Measurements from ENCODE around the gene LAPTM5. TPM values are rescaled to one million over a fixed set of nuclear protein-coding genes. Genes with fewer than 3 reads are reported as not detected.
"Not testable (repeated sequence)": the region's sequence is repeated elsewhere in the genome, so short reads cannot be mapped to it uniquely, and the experiment has no call there.

Gene LAPTM5
- polyA plus RNA-seq, 3 donors from 2014 or later, result 464 to 744 (median 541) TPM

GRCh38 chr1:30695439-30695841 is 62.1 kb downstream of the LAPTM5 start:
- Mint-ChIP-seq H3K9me3 (no peaks in the 10 kb centered on the region), H3K27ac (no peak overlapping the region), H3K27me3 (ENCODE audit: low read depth in 3 of 3) (peaks cover 4 to 6% (median 5%) of the 10 kb centered on the region in 3 donors), H3K36me3 (peaks cover 0 to 3% (median 0%) of the 10 kb centered on the region in 3 donors), H3K4me1 (no peaks in the 10 kb centered on the region), H3K4me3 (no peak overlapping the region)
- DNase-seq, result no peak

GRCh38 chr1:30694280-30695175 is 63.0 kb downstream of the LAPTM5 start:
- Mint-ChIP-seq H3K4me3 (no peak overlapping the region), H3K27ac (no peak overlapping the region), H3K4me1 (no peaks in the 10 kb centered on the region), H3K27me3 (ENCODE audit: low read depth in 3 of 3) (peaks cover 4 to 9% (median 5%) of the 10 kb centered on the region in 3 donors), H3K9me3 (no peaks in the 10 kb centered on the region), H3K36me3 (peaks cover 0 to 3% (median 0%) of the 10 kb centered on the region in 3 donors)
- no peak for DNase-seq

DNA sequence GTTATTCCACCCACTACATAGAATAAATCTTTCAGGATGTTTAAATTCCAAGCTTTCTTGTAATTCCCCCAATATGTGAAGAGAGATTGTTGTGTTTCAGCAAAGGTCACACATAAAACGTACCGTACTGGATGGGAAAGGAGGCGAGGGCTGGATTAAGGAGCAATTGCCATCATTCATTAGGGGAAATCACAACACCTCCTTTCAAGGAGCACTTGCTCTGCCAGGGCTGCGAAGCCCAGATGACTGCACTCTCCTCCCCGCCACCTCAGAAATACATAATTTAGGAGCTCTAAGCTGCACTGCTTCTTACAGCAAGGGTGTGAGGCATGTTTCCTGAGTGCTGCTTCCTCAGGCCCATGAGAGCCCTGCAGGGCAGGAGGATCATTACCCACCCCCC is 63.8 kb downstream of the LAPTM5 start:
- Mint-ChIP-seq H3K27ac (no peak overlapping the region), H3K36me3 (peaks cover 0 to 3% (median 0%) of the 10 kb centered on the region in 3 donors)

DNA sequence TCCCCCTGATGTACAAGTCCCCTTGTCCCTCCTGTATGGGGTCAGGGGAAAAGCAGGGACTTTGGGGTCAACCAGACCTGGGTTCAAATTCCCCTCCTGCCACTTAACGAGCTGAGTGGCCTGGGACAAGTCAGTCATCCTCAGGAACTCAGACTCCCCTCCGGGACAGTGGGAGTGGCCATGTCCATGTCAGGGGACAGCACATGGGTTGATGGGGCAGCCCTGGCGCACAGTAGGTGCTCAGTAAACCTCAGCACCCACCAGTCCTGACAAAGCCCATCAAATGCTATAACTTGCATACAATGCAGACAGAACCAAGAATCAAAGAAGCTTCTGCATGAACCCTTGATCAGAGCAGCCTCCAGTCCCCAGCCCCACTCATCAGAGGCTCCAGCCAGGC is 64.2 kb downstream of the LAPTM5 start:
- Mint-ChIP-seq H3K4me1 (no peaks in the 10 kb centered on the region), H3K36me3 (peaks cover 0 to 3% (median 0%) of the 10 kb centered on the region in 3 donors), H3K27me3 (ENCODE audit: low read depth in 3 of 3) (peaks cover 3 to 9% (median 7%) of the 10 kb centered on the region in 3 donors), H3K4me3 (no peak overlapping the region), H3K9me3 (no peaks in the 10 kb centered on the region), H3K27ac (no peak overlapping the region)
- no peak for DNase-seq

More for the DNA sequence above, 63.8 kb downstream of the LAPTM5 start:
- DNase-seq, result no peak
- no peak overlapping the region for H3K4me3 Mint-ChIP-seq
- no peaks in the 10 kb centered on the region for H3K4me1 Mint-ChIP-seq
- H3K27me3 Mint-ChIP-seq (ENCODE audit: low read depth in 3 of 3), result peaks cover 4 to 9% (median 7%) of the 10 kb centered on the region in 3 donors
- H3K9me3 Mint-ChIP-seq, result no peaks in the 10 kb centered on the region

GRCh38 chr1:30692948-30693301 is 64.6 kb downstream of the LAPTM5 start:
- Mint-ChIP-seq H3K27me3 (ENCODE audit: low read depth in 3 of 3) (peaks cover 0 to 9% (median 7%) of the 10 kb centered on the region in 3 donors), H3K27ac (no peak overlapping the region), H3K9me3 (no peaks in the 10 kb centered on the region), H3K4me3 (no peak overlapping the region), H3K4me1 (no peaks in the 10 kb centered on the region), H3K36me3 (peaks cover 0 to 3% (median 0%) of the 10 kb centered on the region in 3 donors)
- DNase-seq, result no peak

GRCh38 chr1:30692201-30692947 is 65.2 kb downstream of the LAPTM5 start:
- Mint-ChIP-seq H3K9me3 (no peaks in the 10 kb centered on the region), H3K27me3 (ENCODE audit: low read depth in 3 of 3) (peaks cover 0 to 12% (median 8%) of the 10 kb centered on the region in 3 donors), H3K4me1 (no peaks in the 10 kb centered on the region), H3K36me3 (peaks cover 0 to 3% (median 0%) of the 10 kb centered on the region in 3 donors), H3K27ac (no peak overlapping the region), H3K4me3 (no peak overlapping the region)
- no peak for DNase-seq

DNA sequence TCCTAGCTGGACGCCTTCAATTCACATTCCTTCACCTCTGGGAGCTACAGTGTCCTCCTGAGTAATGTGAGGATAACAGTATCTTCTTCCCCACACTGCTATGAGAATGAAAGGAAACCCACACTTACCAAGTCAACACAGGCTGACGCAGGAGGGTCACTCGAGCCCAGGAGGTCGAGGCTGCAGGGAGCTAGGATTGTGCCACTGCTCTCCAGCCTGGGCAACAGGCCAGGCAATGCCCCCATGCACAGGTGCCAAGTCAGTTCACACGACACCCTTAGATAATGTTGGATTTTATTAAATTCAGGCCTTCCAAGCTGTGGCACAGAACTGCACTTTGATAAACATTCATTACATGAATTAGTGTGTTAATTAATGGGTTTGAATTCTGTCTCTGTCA is 66.1 kb downstream of the LAPTM5 start:
- H3K27me3 Mint-ChIP-seq (ENCODE audit: low read depth in 3 of 3), result peaks cover 0 to 13% (median 9%) of the 10 kb centered on the region in 3 donors
- no peak for DNase-seq
- no peaks in the 10 kb centered on the region for H3K4me1 Mint-ChIP-seq
- no peak overlapping the region for H3K4me3 Mint-ChIP-seq
- no peaks in the 10 kb centered on the region for H3K9me3 Mint-ChIP-seq
- H3K36me3 Mint-ChIP-seq, result peaks cover 0 to 3% (median 0%) of the 10 kb centered on the region in 3 donors
- no peak overlapping the region for H3K27ac Mint-ChIP-seq

DNA sequence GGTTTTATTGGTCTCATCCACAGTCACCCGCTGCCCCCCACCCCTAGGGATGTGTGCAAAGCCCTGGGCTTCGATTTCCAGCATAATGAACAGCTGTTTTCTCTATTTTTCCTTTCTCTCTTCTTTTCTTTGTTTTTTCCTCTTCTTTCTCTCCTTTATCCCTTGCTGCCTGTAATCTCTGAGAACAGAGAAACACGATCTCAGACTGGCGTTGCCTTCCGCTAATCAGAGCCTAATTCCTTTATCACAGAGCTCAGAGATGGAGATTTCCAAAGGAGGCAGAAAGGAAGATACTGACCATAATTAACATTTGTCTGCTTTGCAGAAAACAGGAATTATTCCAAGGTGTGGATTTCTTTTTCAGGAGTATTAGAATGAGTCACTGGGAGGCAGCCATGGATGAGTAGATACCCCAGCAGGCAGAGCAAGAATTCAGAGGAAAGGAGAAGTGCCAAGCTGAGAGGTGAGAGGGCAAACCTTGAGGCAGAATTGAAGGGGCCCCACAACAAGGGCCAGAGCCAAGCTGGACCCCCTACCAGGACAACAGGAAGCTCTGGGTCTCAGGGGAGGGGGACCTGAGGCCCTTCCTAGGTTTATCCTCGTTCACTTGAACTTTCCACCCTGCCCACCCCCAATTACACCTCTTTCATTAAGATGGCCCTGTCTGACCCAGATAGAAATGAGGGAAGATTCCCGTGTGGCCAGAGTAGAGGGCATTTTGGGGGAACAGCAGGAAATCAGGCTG is 67.5 kb downstream of the LAPTM5 start:
- Mint-ChIP-seq H3K4me1 (peaks cover under 1 to 1% of the 10 kb centered on the region in 2 donors), H3K9me3 (no peaks in the 10 kb centered on the region), H3K4me3 (no peak overlapping the region), H3K27ac (peak overlapping the region in 1 of 6 donors; percentile 33), H3K36me3 (peaks cover 0 to 1% (median 0%) of the 10 kb centered on the region in 3 donors), H3K27me3 (ENCODE audit: low read depth in 3 of 3) (peaks cover 0 to 9% (median 9%) of the 10 kb centered on the region in 3 donors)
- DNase-seq, result no peak

GRCh38 chr1:30688920-30689794 is 68.4 kb downstream of the LAPTM5 start:
- no peak overlapping the region for H3K27ac Mint-ChIP-seq
- H3K36me3 Mint-ChIP-seq, result no peaks in the 10 kb centered on the region
- H3K9me3 Mint-ChIP-seq, result no peaks in the 10 kb centered on the region
- H3K4me1 Mint-ChIP-seq, result peaks cover 6 to 8% of the 10 kb centered on the region in 2 donors
- peaks cover 3 to 12% (median 10%) of the 10 kb centered on the region in 3 donors for H3K27me3 Mint-ChIP-seq (ENCODE audit: low read depth in 3 of 3)
- H3K4me3 Mint-ChIP-seq, result no peak overlapping the region
- no peak for DNase-seq

DNA sequence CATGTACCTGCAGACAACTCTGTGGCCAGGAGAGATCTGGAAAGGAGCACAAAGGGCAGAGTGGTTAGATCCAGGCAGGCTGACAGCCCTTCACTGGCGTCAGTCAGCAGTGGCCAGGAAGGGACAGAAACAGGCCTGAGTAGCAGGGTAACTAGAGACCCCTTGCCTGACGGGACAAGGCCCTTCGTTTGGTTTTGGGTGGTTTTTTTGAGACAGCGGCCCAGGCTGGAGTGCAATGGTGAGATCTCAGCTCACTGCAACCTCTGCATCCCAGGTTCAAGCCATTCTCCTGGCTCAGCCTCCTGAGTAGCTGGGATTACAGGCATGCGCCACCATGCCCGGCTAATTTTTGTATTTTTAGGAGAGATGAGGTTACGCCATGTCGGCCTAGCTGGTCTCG is 69.1 kb downstream of the LAPTM5 start:
- not testable (repeated sequence) for H3K27ac Mint-ChIP-seq, H3K9me3 Mint-ChIP-seq, DNase-seq, H3K4me3 Mint-ChIP-seq, H3K4me1 Mint-ChIP-seq, H3K36me3 Mint-ChIP-seq
- peaks cover 6 to 14% (median 11%) of the 10 kb centered on the region in 3 donors for H3K27me3 Mint-ChIP-seq (ENCODE audit: low read depth in 3 of 3)

DNA sequence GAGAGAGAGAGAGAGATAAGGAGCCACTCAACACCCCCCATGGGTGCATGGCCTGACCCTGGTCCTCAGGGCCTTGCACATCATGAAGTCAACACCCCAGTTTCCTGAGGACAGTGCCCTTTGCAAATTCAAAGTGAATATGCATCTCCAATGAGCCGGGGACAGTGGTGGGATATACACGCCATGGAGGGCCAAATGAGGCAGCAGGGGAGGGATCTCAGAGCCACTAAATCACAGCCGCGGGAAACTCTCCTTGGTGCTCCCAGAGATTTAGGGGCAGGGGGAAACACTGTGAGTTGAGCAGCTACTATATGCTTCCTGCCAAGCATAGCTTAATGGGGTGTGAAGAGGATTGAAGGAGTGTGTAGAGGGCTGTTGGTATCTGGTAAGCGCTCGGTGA is 69.7 kb downstream of the LAPTM5 start:
- Mint-ChIP-seq H3K36me3 (no peaks in the 10 kb centered on the region), H3K4me1 (peaks cover 6 to 10% of the 10 kb centered on the region in 2 donors), H3K9me3 (no peaks in the 10 kb centered on the region), H3K27me3 (ENCODE audit: low read depth in 3 of 3) (peaks cover 6 to 16% (median 14%) of the 10 kb centered on the region in 3 donors), H3K27ac (no peak overlapping the region), H3K4me3 (no peak overlapping the region)
- no peak for DNase-seq

DNA sequence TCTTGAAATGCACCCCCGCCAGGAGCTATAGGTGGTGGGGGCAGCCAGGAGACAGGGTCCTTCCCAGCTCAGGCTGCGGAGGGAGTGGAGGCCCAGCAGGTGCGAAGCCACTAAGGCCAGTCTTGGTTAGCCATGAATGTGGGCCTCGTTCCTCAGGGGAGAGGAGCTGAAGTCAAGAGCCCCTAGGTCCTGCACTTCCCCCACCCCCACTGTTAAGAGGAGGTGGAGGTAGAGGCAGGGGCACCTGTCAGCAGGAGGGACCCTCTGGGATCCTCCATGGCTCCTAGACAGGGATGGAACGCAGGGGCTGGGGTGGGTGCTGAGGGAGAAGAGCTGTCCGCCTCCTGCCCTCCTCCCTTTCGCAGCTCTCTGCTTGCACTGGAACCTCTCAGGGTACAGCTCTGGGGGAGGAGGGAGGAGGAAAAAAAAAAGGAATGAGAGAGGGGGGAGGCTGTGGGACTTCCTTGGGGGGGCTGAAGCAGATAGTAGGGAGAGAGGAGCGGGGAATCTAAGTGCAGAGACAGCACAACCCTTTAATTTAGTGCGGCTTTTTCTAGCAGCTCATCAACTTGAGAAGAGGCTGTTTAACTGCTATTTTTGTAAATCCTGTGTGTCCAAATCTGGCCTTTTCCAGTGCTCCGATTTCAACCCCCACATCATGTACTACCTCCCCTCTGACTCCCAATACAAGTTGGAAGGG is 71.2 kb downstream of the LAPTM5 start:
- Mint-ChIP-seq H3K4me1 (peaks cover 6 to 10% of the 10 kb centered on the region in 2 donors), H3K9me3 (no peaks in the 10 kb centered on the region), H3K36me3 (no peaks in the 10 kb centered on the region), H3K27ac (no peak overlapping the region), H3K27me3 (ENCODE audit: low read depth in 3 of 3) (peaks cover 13 to 18% (median 13%) of the 10 kb centered on the region in 3 donors), H3K4me3 (peak overlapping the region in 2 of 5 donors; percentile 11 to 22)
- no peak for DNase-seq

All from immature natural killer cell (primary cell).